Epithelial cell of prostate (primary cell): ENCODE data around the gene LMF1.
"Not testable (repeated sequence)": the region's sequence is repeated elsewhere in the genome, so short reads cannot be mapped to it uniquely, and the experiment has no call there.

Experiments used
- DNase-seq: peaks from one replicate; pipeline ENCODE4 v3.0.0-alpha.2; 2011; ENCODE audit warnings: low read depth, low spot score
- H3K27ac ChIP-seq: fragments of 450-650 bp; 2 replicates; pipeline ENCODE4 v1.5.1; 2017; ENCODE audit warnings: mild to moderate bottlenecking

The LMF1 gene

DNA sequence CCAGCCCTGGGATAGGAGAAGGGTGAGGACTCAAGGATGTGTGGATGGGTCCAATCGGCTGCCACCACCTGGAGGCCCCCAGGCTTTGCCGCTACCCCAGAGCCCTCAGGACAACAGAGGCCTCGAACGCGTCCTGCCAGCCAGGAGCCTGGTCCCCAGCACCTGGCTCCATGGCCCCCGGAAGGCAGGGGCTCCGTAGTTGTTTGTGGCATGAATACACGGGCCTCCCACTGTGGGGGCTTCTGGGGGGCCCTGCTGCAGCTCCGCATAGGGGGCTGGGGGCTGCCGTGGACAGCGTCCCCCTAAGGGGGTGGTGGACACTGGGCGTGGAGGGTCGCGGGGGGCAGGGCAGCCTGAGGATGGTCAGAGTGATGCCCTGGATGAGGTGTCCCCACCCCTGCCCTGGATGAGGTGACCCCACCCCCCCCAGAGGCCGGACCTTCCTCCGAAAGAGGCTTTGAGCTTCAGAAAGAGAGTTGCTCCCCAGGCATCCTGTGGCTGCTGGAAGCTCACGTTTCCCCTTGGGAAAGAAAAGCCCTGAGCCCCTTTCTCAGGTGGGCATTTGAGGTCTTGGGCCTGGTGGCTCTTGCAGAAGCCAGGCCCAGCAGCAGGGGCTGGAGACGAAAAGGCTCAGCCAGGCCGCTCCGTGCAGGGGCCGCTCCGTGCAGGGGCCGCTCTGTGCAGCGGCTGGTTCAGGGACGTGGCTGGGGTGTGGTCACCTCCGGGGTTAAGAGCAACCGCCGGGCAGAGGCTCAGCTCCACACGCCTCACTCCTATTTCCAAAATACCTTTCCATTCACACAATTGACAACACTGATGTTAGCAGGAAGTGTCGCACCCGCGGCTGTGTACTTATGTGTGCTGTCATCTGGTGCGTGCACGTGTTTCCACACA, 130.0 kb downstream of the LMF1 start:
- DNase-seq = no peak

DNA sequence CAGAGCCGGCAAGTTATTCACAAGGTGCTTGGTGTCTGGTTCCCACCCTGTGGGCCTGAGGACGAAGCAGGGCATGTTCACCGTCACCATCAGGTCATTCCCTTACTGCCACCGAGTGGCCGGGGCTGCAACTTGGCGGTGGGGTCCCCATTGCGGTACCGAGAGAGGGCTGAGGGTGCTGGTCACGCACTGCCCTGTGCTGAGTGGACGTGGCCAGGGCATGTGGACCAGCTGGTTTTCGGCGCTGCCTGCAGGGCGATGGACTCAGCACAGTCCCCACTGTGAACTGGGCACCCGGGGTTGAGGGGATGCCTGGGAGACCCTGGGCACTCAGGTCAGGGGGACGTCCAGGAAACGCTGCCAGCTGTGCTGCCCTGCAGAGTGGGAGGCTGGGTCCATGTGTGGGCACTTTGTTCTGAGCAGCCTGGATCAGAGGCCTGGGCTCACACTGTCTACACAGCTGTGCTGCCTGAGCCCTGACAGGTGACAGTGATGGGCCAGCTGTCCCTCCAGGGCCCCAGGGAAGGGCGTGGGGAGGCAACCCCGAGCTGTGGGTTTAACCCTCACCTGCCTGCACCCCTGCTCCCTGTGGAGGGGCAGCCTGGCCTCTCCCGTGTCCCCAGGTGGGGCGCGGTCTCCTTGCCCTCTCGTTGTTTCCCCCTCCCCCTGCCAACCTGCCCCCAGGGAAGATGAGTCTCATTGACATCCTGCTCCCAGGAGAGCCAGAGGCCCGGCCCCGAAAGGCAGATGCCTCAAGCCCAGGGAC, 131.0 kb downstream of the LMF1 start:
- H3K27ac ChIP-seq = no peak overlapping the region
- no peak for DNase-seq

More for the DNA sequence above, 130.0 kb downstream of the LMF1 start:
- H3K27ac ChIP-seq = no peak overlapping the region

DNA sequence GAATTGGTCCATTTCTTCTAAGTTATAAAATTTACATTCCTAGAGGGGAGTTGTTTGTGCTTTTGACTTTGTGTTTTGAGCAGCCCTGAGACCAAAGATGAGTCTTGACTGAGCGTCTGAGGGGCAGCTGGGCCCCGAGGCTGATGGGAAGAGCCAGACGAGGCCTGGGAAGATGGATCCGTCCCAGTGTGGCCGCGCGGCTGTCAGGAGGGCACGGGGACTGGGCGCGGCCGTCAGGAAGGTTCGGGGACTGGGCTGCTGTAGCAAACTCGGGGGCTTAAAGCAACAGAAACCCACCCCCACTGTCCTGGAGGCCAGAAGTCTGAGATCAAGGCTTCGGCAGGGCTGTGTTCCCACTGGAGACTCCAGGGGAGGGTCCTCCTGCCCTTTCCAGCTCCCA, 132.0 kb downstream of the LMF1 start:
- DNase-seq = no peak

DNA sequence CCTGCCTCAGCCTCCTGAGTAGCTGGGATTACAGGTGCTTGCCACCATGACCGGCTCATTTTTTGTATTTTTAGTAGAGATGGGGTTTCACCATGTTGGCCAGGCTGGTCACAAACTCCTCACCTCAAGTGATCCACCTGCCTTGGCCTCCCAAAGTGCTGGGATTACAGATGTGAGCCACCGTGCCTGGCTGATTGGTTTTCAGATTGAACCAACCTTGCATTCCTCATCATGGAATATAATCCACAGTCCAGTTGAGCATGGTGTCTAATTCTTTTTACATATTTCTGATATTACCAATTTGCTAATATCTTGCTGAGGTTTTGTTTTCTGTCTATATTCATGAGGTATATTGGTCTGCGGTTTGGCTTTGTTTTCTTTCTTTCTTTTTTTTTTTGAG, 134.0 kb downstream of the LMF1 start:
- DNase-seq, H3K27ac ChIP-seq: not testable (repeated sequence)

More for the DNA sequence above, 132.0 kb downstream of the LMF1 start:
- H3K27ac ChIP-seq = no peak overlapping the region

DNA sequence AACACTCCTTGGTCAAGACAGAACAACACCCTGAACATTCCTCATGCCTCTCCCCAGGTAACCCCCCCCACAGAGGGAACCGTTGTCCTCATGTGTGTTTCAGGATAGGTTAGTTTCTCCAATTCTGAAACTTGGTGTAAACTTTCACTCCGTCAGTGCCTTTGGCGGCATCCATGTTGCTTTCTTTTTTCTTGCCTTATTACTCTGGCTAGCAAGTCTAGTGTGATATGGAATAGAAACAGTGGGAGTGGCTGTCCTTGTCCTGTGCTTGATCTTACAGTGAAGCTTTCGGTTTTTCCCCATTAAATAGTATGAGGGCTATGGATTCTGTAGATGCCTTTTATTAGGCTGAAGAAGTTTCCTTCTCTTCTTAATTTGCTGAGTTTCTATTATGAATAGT, 134.6 kb downstream of the LMF1 start:
- no peak overlapping the region for H3K27ac ChIP-seq
- DNase-seq = no peak

DNA sequence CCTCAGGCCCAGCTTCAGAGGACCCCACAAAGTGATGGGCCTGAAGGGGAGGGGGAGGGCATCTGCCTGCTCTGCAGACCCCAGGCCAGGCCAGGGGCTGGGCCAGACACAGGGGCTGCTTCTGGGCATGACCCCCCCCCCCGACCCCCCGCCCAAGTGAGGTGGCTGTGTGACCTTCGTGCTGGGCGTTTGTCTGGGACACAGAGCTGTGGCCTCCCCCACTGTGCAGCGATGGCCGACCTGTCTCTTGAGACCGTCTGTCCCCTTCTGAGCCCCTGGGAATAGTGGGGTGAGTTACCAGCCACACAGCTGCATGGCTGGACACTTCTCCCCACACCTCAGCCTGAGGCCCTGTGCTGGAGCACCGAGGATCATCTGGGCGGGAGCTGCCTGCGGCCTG, 135.4 kb downstream of the LMF1 start:
- no peak for DNase-seq
- H3K27ac ChIP-seq = no peak overlapping the region

DNA sequence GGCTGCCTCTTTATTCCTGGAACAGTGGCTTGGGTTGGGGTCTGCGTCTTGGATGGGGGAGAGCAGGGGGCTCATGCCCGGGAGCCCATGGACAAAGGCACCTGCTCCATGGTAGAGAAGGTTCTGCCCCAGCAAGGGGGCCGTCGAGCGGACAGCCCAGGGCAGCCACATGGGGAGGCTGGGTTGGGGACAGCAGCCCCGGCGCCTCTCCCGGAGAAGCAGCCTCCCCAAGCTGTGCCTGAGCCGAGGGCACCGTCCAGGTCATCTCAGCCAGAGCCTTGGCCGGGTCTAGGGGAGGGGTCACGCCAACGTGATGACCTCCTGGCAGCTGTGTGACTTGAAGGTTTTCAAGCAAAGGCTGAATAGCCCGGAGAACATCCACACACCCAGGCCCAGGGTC, 137.4 kb downstream of the LMF1 start:
- H3K27ac ChIP-seq = no peak overlapping the region
- DNase-seq = no peak

DNA sequence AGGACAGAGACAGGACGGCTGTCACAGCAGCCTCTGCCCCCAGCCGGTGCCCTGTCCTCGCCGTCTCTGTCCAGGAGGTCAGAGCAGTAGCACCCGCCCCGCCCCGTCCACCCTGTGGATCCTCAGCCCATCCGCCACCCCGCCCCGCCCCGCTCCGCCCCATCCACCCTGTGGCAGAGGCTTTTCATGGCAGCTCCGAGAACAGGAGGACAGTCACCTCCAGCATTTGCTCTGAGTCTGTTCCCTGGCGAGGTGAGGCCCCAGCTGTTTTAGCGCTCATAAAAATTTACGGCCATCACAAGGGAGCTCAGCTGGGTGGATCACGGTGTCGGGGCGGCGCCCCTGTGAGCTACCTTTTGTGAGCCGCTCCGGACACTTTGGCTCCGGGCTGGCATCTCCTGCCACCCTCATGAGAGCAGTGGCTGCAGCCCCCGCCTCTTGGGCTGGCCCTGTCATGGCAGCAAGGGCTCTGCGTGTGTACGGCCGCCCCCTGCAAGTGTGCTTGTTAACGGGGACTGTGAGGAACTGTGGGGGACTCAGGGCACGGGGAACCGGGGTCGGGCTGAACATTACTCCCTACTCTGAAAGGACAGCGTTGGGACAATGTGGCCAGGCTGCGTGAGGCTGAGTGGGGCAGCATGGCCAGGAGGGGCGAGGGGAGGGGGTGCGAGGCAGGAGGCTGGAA, 138.0 kb downstream of the LMF1 start:
- DNase-seq = no peak
- H3K27ac ChIP-seq = no peak overlapping the region

DNA sequence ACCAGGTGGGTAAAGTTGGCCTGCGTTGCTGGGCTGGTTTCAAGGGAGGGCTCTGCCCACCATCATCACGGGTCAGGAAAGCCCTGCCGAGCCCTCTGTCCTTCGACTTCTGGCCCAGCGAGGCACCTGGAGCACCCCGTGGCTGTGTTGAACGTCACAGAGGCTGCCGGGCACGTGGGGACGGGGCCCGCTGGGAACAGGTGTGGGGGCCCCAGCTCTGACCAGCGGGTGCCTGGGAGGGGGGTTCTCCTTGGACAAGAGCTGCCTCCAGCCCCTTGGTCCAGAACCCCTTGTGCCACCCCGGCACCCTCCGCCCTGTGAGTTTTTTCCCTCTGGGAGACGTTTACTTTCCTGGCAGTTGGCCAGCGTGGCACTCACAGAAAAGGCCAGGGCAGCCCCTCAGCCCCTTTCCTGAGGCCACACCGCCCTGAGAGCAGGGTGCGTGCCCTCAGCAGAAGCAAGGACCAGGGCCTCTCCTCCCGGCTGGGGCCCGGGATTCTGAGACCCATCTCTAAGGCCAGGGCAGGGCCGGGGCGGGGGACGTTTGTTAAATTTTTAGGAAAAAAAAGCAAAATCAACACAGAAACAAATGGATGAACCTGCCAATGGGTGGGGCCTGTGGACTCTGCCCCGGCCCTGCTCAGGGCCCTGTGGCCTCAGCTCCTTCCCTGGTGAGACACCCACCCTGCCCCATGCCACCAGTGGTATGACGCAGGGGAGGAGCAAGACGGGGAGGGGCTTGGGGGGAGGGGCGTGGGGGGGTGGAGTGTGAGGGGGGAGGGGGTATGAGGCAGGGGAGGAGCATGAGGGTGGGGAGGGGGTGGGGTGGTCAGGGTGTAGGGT, 139.0 kb downstream of the LMF1 start:
- no peak for DNase-seq
- H3K27ac ChIP-seq = no peak overlapping the region

DNA sequence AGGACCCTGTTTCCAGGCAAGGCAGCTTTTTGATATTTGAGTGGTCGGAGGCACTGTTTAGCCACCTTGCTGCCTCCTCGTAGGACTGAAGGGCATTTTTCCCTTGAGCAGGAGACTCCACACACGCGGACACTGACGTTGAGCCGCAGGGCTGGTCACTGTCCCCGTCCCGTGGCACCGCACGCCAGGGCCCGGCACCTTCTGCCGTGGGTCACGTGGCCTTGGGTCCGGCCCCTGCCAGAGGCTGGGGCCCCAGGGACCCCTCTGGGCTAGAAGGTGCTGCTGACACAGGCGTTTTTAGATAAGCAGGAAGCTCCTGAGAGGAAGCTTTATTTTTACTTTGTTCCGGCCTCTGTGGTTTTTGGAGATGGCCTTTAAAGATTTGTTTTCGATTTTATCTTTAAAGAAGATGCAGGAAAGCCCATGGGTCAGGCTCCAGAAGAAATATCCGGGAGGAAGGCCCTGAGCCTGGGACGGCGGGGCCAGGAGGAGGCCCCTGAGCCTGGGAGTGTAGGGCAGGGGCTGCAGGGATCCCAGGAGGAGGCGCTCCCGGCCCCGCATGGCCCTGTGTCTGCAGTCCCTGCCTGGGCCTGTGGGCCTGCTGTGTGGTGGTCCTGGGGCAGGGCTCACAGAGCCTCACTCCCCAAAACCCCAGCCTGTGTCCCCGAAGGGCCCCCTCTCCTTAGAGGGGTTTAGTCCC, 139.8 kb downstream of the LMF1 start:
- no peak for DNase-seq
- H3K27ac ChIP-seq = no peak overlapping the region

DNA sequence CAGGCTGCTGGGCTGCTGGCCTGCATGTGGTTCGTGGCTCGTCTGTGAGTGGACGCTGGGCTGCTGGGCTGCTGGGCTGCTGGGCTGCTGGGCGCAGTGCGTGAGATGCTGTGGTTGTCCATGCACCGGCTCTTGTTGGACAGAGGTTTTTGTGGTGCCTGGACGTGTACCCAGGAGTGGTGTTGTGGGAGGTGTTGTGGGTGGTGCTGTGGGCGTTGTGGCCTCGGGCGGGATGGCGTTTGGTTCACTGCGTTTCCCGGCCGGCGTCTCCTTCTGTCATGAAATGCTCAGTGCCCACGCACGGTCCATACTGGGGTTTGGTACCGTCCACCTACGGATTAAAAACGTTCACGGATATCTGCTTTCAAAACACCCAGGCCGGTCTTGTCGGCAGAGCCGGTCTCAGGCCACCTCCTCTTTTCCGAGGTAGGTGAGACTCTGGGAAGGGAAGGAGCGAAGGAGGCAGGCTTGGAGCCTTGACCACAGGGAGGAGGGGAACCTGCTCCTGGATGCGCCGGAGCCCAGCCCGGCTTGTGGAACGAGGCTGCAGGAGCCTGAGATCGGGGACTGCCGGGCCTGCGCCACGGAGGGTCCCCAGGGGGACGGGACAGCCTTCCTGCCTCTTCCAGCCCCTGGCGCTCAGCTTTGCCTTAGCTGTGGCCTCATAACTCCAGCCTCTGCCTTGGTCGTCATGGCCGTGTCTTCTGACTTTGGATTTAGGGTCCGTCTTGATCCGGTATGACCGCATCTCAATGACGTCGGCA, 140.5 kb downstream of the LMF1 start:
- H3K27ac ChIP-seq = no peak overlapping the region
- DNase-seq = no peak

DNA sequence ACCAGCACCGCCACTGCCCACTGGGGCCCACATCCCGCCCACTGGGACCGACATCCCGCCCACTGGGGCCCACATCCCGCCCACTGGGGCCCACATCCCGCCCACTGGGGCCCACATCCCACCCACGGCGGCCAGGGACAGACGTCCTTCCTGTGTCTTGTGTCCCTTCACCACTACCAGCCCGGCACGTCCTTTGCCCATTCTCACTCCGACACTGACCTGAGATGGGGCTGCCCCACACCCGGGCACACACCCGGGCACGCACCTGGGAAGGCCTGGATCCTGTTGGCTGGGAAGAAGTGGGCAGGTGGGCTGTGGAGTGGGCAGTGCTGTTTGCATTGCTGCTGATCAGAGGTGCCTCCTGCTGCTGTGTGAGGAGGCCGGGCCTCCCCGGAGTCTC, 141.9 kb downstream of the LMF1 start:
- no peak overlapping the region for H3K27ac ChIP-seq
- no peak for DNase-seq

DNA sequence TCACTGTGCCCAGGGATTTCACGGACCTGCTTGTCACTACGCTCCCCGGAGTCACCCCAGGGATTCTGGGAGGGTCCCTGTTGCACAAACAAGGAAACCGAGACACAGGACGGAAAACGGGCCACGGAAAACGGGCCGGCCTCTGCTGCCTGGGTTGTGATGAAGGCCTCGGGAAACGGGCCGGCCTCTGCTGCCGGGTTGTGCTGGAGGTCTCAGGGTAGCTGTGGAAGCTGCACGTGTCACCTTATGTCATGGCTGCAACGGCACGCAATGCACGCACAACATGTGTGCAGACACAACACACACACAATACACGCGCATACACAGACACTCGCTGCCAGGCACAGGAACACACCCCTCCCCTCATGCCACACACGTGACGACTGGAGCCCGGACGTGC, 143.3 kb downstream of the LMF1 start:
- no peak overlapping the region for H3K27ac ChIP-seq
- DNase-seq = no peak

DNA sequence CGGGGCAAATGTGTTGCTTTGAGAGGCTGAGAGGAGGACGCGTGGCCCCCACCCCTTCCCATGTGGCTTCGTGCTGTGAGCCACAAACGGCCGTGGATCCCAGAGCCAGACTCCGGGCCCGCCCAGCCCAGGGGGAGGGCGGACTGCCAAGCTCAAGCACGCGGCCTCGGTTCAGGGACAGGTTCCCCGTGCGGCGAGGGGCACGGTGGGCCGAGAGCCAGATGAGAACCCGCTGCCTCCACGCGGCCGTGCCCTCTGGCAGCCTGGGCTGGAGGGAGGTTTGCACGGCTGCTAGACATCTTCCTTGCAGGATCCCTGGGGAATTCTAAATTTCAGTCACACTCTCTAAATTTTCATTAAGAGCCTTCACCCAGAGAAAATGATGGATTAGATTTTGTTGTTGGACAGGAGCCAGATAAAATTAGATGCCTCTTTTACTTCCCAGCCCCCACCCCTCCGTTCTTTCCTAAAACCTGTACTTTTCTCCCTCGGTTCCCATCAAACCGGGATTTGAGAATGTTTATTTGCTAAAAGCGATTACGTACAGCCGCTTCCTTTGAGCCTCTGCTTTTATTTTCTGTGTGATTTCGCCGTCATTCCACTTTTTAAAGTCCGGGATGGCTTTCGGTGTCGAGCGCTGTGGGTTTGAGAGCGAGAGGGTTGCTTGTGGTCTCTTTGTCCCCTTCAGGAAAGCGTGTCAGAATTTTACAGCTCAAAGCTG, 145.3 kb downstream of the LMF1 start:
- no peak for DNase-seq

DNA sequence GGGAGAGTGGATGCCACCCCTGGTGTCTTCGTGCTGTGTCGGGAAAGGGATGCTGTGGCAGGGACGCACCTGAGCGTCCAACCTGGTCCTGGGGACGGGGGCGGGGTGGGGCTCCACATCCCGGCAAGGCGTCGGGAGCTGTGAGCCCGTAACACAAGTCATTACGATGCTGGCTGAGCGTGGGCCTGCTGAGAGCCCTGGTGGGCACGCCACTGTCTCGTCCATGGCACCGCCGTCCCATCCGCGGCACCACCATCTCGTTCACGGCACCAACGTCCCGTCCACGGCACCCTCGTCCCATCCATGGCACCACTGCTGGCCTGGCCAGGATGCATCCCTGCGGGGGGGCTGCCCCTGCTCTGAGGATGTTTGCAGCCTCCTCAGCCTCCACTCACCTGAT, 146.2 kb downstream of the LMF1 start:
- no peak for DNase-seq
- no peak overlapping the region for H3K27ac ChIP-seq

More for the DNA sequence above, 145.3 kb downstream of the LMF1 start:
- no peak overlapping the region for H3K27ac ChIP-seq

DNA sequence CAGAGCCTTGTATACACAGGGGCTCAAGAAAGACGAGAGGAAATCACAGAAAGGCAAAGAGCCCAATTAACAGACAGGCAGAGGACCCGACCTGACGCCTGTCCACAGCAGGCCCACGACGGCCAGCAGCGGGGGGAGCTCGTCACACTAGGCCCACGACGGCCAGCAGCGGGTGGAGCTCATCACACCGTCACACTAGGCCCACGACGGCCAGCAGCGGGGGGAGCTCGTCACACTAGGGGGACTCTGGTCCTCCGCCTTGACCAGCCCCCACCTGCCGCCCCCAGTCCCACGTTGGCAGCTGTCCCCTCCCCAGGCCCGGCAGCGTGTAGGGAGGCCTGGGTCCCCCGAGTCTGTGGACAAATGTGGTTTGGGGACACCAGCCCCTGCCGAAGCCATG, 146.6 kb downstream of the LMF1 start:
- DNase-seq = no peak
- no peak overlapping the region for H3K27ac ChIP-seq

DNA sequence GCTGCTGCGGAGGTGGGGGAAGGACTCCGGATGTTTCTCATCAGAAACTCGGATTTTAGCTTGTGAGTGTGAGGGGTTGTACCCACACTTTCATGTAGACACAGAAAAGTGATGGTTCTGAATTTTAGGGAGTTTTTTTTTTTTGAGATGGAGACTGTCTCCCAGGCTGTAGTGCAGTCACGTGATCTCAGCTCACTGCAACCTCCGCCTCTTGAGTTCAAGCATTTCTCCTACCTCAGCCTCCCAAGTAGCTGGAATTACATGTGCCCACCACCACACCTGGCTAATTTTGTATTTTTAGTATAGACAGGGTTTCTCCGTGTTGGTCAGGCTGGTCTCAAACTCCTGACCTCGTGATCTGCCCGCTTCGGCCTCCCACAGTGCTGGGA, 147.9 kb downstream of the LMF1 start:
- DNase-seq = no peak
- no peak overlapping the region for H3K27ac ChIP-seq
